Neural cell (in vitro differentiated cells): ENCODE measurements around the gene CEMIP2.

Experiments
- EP300 ChIP-seq: fragments of 450-650 bp; conservative IDR thresholded peaks from 2 replicates; pipeline ENCODE4 v1.6.1; 2014; ENCODE audit warnings: antibody characterized with exemption, mild to moderate bottlenecking, moderate library complexity; ENCODE audit not compliant: poor library complexity, severe bottlenecking
- RAD21 ChIP-seq: fragments of 450-650 bp; conservative IDR thresholded peaks from 2 replicates; pipeline ENCODE4 v1.6.1; 2014; ENCODE audit warnings: antibody characterized with exemption, mild to moderate bottlenecking, moderate library complexity

- TF ChIP-seq EP300 = no peak
- TF ChIP-seq RAD21 = no peak
These were observed 119.9 kb downstream of the CEMIP2 start for GRCh38 chr9:71648453-71648852.
